HG03280 (cell line): ENCODE measurements around the gene MAZ.
"Not testable (repeated sequence)": the region's sequence is repeated elsewhere in the genome, so short reads cannot be mapped to it uniquely, and the experiment has no call there.

Source experiments
- ATAC-seq: cut with Tn5 transposase; IDR thresholded peaks from one replicate; pipeline ENCODE4 v1.9.1; 2021; ENCODE audit warnings: mild to moderate bottlenecking, moderate library complexity; ENCODE audit not compliant: unreplicated experiment

MAZ gene

DNA sequence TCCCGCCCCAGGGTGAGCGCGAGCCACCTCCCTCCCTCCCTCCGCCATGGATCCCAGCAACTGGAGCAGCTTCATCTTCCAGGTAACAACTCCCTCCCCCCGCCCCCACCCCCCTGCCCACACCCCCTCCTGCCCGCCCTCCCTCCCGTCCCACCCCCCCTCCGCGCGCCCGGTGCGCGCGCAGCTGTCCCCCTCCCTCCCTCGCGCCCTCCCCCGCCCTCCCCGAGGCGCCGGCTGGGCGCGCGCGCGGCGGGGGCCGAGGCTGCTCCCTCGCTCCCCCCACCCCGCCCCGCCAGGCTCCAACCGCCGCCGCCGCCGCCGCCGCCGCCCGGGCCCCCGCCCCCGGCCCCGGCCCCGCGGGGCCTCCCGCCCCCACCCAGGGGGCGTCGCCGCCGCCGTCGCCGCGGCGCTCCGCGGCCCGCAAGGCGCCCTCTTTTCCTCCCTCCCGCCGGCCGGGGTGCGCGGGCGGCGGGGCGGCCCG, at the start of gene MAZ:
TSS of gene MAZ (plus strand) at position 431 of the 481 bp plus-strand sequence. CDS start 173 bp downstream, outside the sequence.
- ATAC-seq: peak; percentile 24

GRCh38 chr16:29756654-29757053, 49.7 kb upstream of the MAZ start:
- no peak for ATAC-seq

DNA sequence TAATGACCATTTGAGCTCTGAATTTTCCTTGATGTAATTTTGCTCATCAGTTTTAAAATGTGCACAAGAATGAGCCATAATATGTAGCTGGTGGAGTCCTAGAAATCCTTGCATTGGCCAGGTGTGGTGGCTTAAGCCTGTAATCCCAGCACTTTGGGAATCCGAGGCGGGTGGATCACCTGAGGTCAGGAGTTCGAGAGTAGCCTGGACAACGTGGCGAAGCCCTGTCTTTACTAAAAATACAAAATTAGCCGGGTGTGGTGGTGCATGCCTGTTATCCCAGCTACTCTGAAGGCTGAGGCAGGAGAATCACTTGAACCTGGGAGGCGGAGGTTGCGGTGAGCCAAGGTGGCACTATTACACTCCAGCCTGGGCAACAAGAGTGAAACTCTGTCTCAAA, 49.2 kb upstream of the MAZ start:
- ATAC-seq: not testable (repeated sequence)

DNA sequence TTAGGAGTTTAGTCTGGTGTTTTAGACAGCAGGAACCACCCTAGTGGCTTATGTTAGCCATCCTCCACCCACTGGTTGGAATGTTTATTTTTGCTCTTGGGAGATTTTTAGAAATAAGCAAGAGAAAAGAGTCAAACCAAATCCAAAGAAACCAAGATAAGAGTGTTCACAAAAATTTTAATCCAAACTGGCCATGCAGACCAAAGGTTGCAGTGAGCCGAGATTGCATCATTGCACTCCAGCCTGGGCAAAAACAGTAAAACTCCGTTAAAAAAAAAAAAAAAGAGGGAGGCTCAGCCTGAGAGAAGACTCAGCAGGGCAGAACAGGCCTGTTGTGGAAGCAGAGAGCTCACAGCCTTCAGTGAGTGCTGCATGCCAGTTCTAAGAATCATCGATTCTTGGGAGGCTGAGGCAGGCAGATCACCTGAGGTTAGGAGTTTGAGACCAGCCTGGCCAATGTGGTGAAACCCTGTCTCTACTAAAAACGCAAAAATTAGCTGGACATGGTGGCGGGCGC, 48.3 kb upstream of the MAZ start:
- ATAC-seq: no peak

GRCh38 chr16:29760567-29761279, 45.6 kb upstream of the MAZ start:
- ATAC-seq: no peak

GRCh38 chr16:29761280-29761651, 45.1 kb upstream of the MAZ start:
- not testable (repeated sequence) for ATAC-seq

GRCh38 chr16:29761882-29762281, 44.4 kb upstream of the MAZ start:
- no peak for ATAC-seq

GRCh38 chr16:29763326-29763725, 43.0 kb upstream of the MAZ start:
- no peak for ATAC-seq

GRCh38 chr16:29765167-29766032, 40.9 kb upstream of the MAZ start:
- no peak for ATAC-seq

DNA sequence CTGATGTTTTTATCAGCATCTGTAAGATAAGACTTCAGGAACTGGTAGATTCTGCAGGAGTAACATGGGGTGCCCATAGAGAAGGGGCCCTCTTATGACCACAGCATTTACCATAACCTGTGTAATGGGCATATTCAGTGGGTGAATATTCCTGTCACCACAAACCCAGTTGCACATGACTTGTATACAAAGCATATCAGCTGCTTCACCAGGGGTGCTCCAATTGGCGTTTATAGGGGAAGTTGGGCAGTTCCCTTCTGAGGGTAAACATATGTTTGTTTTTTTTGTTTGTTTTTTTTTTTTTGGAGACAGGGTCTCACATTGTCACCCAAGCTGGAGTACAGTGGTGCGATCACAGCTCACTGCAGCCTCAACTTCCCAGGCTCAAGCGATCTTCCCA, 39.8 kb upstream of the MAZ start:
- ATAC-seq: no peak

DNA sequence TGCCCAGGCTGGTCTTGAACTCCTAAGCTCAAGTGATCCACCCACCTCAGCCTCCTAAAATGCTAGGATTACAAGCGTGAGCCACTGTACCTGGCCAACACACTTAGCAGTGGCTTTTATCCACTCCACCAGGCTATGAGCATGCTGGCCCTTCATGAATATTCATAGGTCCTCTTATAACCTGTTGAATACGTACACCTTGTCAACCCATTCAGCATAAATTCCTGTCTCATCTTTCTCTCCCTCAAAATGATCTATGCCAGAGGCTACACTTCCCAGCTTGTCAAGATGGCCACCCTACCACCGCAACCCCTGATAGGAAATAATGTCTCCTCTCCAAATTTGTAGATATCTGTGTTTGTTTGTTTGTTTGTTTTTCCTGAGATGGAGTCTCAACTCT, 39.3 kb upstream of the MAZ start:
- no peak for ATAC-seq

GRCh38 chr16:29769507-29769906, 36.8 kb upstream of the MAZ start:
- ATAC-seq: no peak

DNA sequence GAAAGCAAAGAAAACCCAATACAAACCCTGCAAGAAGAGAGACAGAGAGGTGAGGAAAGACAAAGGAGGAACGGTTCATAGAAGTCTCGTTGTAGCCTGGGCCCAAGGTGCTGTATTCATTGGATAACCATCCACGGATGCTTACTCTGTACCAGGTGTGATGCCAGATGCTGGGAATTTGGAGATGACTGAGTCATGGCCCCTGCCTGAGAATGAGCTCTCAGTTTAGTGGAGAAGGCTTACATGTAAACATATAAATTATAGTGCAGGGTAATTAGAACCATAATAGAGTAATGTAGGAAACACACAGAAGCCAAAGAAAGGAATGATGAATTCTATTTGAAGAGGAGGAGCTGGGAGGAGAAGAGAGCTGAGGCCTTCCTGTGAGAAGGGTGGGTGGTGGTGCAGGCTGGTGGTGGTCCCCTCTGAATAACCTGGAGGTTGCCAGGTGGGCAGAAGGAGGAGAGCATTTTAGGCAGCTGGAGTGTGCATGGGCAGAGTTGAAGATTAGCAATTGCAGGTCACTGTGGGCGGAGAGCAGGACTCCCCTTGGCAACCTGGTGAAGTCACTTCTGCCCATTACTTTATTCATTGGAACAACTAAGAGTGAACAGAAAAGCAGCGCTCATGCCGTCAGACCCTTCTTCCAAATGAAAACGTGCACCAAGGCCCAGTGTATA, 35.9 kb upstream of the MAZ start:
- ATAC-seq: no peak

- ATAC-seq: not testable (repeated sequence)
These were observed 34.0 kb upstream of the MAZ start for GRCh38 chr16:29772330-29772729.

- no peak for ATAC-seq
These were observed 31.6 kb upstream of the MAZ start for GRCh38 chr16:29774730-29775129.

- ATAC-seq: no peak
These were observed 30.5 kb upstream of the MAZ start for GRCh38 chr16:29775742-29776408.

DNA sequence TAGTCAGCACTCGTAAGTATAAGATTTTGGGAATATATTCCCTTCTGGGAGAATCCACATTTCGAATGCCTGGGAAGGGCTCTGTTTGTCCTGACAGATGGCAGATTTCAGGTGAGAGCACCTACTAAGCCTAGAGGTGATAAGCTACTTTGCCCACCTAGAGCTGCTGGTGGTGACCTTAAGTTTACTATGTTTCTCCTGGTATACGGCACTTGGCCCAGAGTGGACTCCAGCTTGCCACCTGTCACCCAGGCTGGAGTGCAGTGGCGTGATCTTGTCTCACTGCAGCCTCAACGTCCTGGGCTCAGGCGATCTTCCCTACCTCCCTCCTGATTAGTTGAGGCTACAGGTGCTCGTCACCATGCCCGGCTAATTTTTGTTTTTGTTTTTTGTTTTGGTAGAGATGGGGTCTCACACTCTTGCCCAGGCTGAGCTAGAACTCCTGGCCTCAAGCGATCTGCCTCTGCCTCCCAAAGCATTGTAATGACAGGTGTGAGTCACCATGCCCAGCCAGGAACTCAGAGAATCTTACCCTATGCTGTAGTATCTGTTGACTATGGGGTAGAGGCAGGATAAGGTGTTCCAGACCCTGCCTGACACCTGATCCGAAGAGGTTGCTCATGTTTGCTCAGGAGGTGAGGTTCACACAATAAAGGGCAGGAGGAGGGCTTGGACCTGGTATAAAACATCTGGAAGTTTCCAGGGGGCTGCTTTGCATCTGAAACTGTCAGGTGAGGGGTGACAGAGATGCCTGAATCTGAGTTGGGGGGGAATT, 28.6 kb upstream of the MAZ start, which contains the start of gene ZG16:
TSS of gene ZG16 (plus strand) at position 681 of the 775 bp plus-strand sequence. CDS start 1,011 bp downstream, outside the sequence.
- no peak for ATAC-seq

DNA sequence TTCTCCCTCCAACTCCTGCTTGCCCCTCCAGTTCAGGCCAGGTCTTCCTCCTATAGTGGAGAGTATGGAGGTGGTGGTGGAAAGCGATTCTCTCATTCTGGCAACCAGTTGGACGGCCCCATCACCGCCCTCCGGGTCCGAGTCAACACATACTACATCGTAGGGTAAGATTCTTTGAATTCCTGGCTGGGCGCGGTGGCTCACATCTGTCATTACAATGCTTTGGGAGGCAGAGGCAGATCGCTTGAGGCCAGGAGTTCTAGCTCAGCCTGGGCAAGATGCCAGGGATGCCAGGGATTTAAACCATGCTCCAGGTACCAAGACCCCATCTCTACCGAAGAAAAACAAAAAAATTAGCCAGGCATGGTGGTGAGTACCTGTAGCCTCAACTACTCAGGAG, 26.9 kb upstream of the MAZ start:
- ATAC-seq: no peak

DNA sequence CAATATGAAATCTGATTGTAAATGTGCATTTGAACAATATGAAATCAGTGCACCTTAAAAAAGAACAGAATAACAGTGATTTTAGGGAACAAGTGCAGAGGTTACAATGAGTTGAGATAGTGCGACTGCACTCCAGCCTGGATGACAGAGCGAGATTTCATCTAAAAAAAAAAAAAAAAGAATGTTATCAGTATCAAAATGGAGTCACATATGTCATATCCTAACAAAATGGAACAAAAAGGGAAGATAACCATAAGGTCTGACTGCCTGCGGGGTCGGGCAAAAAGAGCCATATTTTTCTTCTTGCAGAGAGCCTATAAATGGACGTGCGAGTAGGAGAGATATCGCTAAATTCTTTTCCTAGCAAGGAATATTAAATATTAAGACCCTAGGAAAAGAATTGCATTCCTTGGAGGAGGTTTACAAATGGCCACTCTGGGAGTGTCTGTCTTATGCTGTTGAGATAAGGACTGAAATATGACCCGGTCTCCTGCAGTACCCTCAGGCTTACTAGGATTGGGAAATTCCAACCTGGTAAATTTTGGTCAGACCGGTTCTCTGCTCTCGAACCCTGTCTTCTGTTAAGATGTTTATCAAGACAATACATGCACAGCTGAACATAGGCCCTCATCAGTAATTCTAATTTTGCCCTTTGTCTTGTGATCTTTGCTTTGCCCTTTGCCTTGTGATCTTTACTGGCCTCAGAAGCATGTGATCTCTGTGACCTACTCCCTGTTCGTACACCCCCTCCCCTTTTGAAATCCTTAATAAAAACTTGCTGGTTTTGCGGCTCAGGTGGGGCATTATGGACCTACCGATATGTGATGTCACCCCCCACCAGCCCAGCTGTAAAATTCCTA, 23.0 kb upstream of the MAZ start:
- not testable (repeated sequence) for ATAC-seq
